Hair follicular keratinocyte (primary cell): ENCODE data around the gene RAD17. TPM values are rescaled to one million over a fixed set of nuclear protein-coding genes. Genes with fewer than 3 reads are reported as not detected.

ENCODE experiments used
- total RNA-seq: library from RNA; depleted of rRNA; stranded (reverse); fragments of >200 nt; gene quantifications from 2 replicates; pipeline ENCODE4 v1.2.3, GENCODE V29; 2015

Gene RAD17, protein sequence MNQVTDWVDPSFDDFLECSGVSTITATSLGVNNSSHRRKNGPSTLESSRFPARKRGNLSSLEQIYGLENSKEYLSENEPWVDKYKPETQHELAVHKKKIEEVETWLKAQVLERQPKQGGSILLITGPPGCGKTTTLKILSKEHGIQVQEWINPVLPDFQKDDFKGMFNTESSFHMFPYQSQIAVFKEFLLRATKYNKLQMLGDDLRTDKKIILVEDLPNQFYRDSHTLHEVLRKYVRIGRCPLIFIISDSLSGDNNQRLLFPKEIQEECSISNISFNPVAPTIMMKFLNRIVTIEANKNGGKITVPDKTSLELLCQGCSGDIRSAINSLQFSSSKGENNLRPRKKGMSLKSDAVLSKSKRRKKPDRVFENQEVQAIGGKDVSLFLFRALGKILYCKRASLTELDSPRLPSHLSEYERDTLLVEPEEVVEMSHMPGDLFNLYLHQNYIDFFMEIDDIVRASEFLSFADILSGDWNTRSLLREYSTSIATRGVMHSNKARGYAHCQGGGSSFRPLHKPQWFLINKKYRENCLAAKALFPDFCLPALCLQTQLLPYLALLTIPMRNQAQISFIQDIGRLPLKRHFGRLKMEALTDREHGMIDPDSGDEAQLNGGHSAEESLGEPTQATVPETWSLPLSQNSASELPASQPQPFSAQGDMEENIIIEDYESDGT
- total RNA-seq, result 13.1 and 17.4 TPM in 2 replicates

GRCh38 chr5:69369340-69370121 lies at the start of gene RAD17, which contains the start of the genes AK6 and TAF9:
Gene RAD17 (plus strand): TSS chr5:69369818. CDS start chr5:69372209, 2,391 bp downstream.
Gene AK6 (minus strand): TSS chr5:69369520. CDS start chr5:69369490, 30 bp downstream.
Gene TAF9 (minus strand): TSS chr5:69369520. CDS start chr5:69365737, 3,783 bp downstream.

GRCh38 chr5:69414885-69415583 lies 45.4 kb downstream of the RAD17 start, which contains the start of gene MARVELD2:
Gene MARVELD2 (plus strand): TSS chr5:69415116. CDS start chr5:69419386, 4,270 bp downstream.

Other genes with a start within 250 kb of the RAD17 start
- gene CCNB1, start 202.7 kb upstream of the RAD17 start, total RNA-seq, result 70.0 and 271 TPM in 2 replicates
- 25.0 and 35.6 TPM in 2 replicates for gene CENPH, start 180.2 kb upstream of the RAD17 start, total RNA-seq
- gene CDK7, start 134.9 kb upstream of the RAD17 start, total RNA-seq, result 47.2 and 60.5 TPM in 2 replicates
- gene CCDC125, start 37.0 kb upstream of the RAD17 start, total RNA-seq, result 1.8 and 4.3 TPM in 2 replicates
- 27.9 and 29.8 TPM in 2 replicates for gene AK6, start 298 bp upstream of the RAD17 start, total RNA-seq
- gene TAF9, start 298 bp upstream of the RAD17 start, total RNA-seq, result 79.8 and 88.2 TPM in 2 replicates
- 17.2 and 21.5 TPM in 2 replicates for gene MARVELD2, start 45.3 kb downstream of the RAD17 start, total RNA-seq
- 1.6 and 2.8 TPM in 2 replicates for gene OCLN, start 123.0 kb downstream of the RAD17 start, total RNA-seq
- gene GTF2H2C, start 190.4 kb downstream of the RAD17 start, total RNA-seq, result 18.9 and 29.3 TPM in 2 replicates